HuH-7 (cell line): ENCODE data around the gene BBOX1.
A peak's percentile ranks its signal among the peaks of the same experiment; 100 is the strongest.
"Not testable (repeated sequence)": the region's sequence is repeated elsewhere in the genome, so short reads cannot be mapped to it uniquely, and the experiment has no call there.

Source experiments
- DNase-seq: peaks from one replicate; pipeline ENCODE4 v3.0.0; 2011; ENCODE audit warnings: low spot score

Gene BBOX1

GRCh38 chr11:27129686-27130085, 89.1 kb downstream of the BBOX1 start:
- no peak for DNase-seq

GRCh38 chr11:27130806-27131205, 90.2 kb downstream of the BBOX1 start:
- DNase-seq, result no peak

GRCh38 chr11:27135924-27136329, 95.3 kb downstream of the BBOX1 start:
- not testable (repeated sequence) for DNase-seq

- no peak for DNase-seq
Observed at GRCh38 chr11:27138716-27139115, 98.1 kb downstream of the BBOX1 start.

- DNase-seq, result no peak
Observed at GRCh38 chr11:27139742-27140367, 99.2 kb downstream of the BBOX1 start.

- no peak for DNase-seq
Observed at GRCh38 chr11:27141576-27141975, 101.0 kb downstream of the BBOX1 start.

GRCh38 chr11:27147916-27148315, 107.3 kb downstream of the BBOX1 start:
- DNase-seq, result no peak

GRCh38 chr11:27148506-27148905, 107.9 kb downstream of the BBOX1 start:
- DNase-seq, result no peak

GRCh38 chr11:27150098-27150497, 109.5 kb downstream of the BBOX1 start:
- no peak for DNase-seq

- DNase-seq, result no peak
Observed at GRCh38 chr11:27153136-27153535, 112.5 kb downstream of the BBOX1 start.

- peak; percentile 96 for DNase-seq
Observed at GRCh38 chr11:27158456-27159334, 118.1 kb downstream of the BBOX1 start.

- DNase-seq, result no peak
Observed at GRCh38 chr11:27159335-27159679, 118.7 kb downstream of the BBOX1 start.

GRCh38 chr11:27161071-27161470, 120.5 kb downstream of the BBOX1 start:
- no peak for DNase-seq

- no peak for DNase-seq
Observed at GRCh38 chr11:27162237-27162636, 121.6 kb downstream of the BBOX1 start.

- DNase-seq, result no peak
Observed at GRCh38 chr11:27166130-27166529, 125.5 kb downstream of the BBOX1 start.

GRCh38 chr11:27171376-27171958, 130.9 kb downstream of the BBOX1 start:
- no peak for DNase-seq

- DNase-seq, result no peak
Observed at GRCh38 chr11:27173545-27173944, 132.9 kb downstream of the BBOX1 start.

- no peak for DNase-seq
Observed at GRCh38 chr11:27174021-27174420, 133.4 kb downstream of the BBOX1 start.

GRCh38 chr11:27174672-27175210, 134.1 kb downstream of the BBOX1 start:
- no peak for DNase-seq

GRCh38 chr11:27175562-27175961, 134.9 kb downstream of the BBOX1 start:
- DNase-seq, result not testable (repeated sequence)
